ENCODE measurements around the gene PSMB7.

The PSMB7 gene

GRCh38 chr9:124376329-124376728 is 38.9 kb downstream of the PSMB7 start:
- DNase-seq: no peak

- DNase-seq: no peak
Measured at GRCh38 chr9:124375726-124376125, 39.5 kb downstream of the PSMB7 start.

- no peak for DNase-seq
Measured at GRCh38 chr9:124373851-124374250, 41.4 kb downstream of the PSMB7 start.

- DNase-seq: no peak
Measured at GRCh38 chr9:124373386-124373785, 41.9 kb downstream of the PSMB7 start.

- DNase-seq: no peak
Measured at GRCh38 chr9:124372038-124372437, 43.2 kb downstream of the PSMB7 start.

GRCh38 chr9:124370896-124371582 is 44.2 kb downstream of the PSMB7 start:
- no peak for DNase-seq

GRCh38 chr9:124369231-124369797 is 45.9 kb downstream of the PSMB7 start:
- no peak for DNase-seq

GRCh38 chr9:124368692-124369091 is 46.5 kb downstream of the PSMB7 start:
- DNase-seq: no peak

GRCh38 chr9:124366476-124367220 is 48.6 kb downstream of the PSMB7 start:
- no peak for DNase-seq

- no peak for DNase-seq
Measured at GRCh38 chr9:124365036-124365435, 50.2 kb downstream of the PSMB7 start.

GRCh38 chr9:124364141-124364540 is 51.1 kb downstream of the PSMB7 start:
- DNase-seq: no peak

- DNase-seq: no peak
Measured at GRCh38 chr9:124363326-124364096, 51.7 kb downstream of the PSMB7 start.

- DNase-seq: no peak
Measured at GRCh38 chr9:124361128-124361527, 54.1 kb downstream of the PSMB7 start.

- DNase-seq: no peak
Measured at GRCh38 chr9:124359855-124360678, 55.2 kb downstream of the PSMB7 start.

- no peak for DNase-seq
Measured at GRCh38 chr9:124359426-124359825, 55.8 kb downstream of the PSMB7 start.

GRCh38 chr9:124358631-124359030 is 56.6 kb downstream of the PSMB7 start:
- DNase-seq: no peak

GRCh38 chr9:124357721-124358361 is 57.4 kb downstream of the PSMB7 start:
- no peak for DNase-seq

GRCh38 chr9:124356745-124357390 is 58.4 kb downstream of the PSMB7 start:
- DNase-seq: no peak

- no peak for DNase-seq
Measured at GRCh38 chr9:124355941-124356744, 59.1 kb downstream of the PSMB7 start.

All from NK-92 treated with Interleukin-12 subunit alpha and Interleukin-12 subunit beta, amount 100 ng/mL, for 24 hours (cell line).